Measurements from ENCODE around the gene DOCK2. TPM values are rescaled to one million over a fixed set of nuclear protein-coding genes. Genes with fewer than 3 reads are reported as not detected.

The DOCK2 gene
- total RNA-seq, 1 experiment from 2014 or later, result 4.6 TPM

- TF ChIP-seq NFATC4 (CRISPR knock-in tag; IDR thresholded peaks at IDR 0.05) (no peak), NFE2L1 (CRISPR knock-in tag; IDR thresholded peaks at IDR 0.05) (no peak)
These were observed 430.6 kb downstream of the DOCK2 start (continued) for GRCh38 chr5:170067574-170068170.

GRCh38 chr5:170069512-170069911 lies 432.4 kb downstream of the DOCK2 start:
- H3K4me1 Mint-ChIP-seq, result peaks cover 17% of the 10 kb centered on the region
- no peak overlapping the region for H3K27ac Mint-ChIP-seq
- no peaks in the 10 kb centered on the region for H3K36me3 Mint-ChIP-seq
- no peaks in the 10 kb centered on the region for H3K27me3 Mint-ChIP-seq (ENCODE audit: low read depth)
- ATAC-seq (no peak), DNase-seq (ENCODE audit: low spot score) (no peak)
- ChIA-PET CTCF (interaction anchor here (1.7 to 3.3 kb wide), 4 partner anchors 14 to 375 kb away, joined by 4 to 21 read pairs (median 10); no protein-coding TSS in a partner anchor), POLR2A (no interaction called here)
- H3K4me3 Mint-ChIP-seq, result no peak overlapping the region
- no peaks in the 10 kb centered on the region for H3K9me3 Mint-ChIP-seq
- TF ChIP-seq SOX15 (CRISPR knock-in tag; IDR thresholded peaks at IDR 0.05), result no peak
- no peak for TF ChIP-seq USF1 (CRISPR knock-in tag; IDR thresholded peaks at IDR 0.05)
- TF ChIP-seq HMGXB4 (CRISPR knock-in tag; IDR thresholded peaks at IDR 0.05), result no peak
- no peak for TF ChIP-seq ZNF416 (CRISPR knock-in tag; IDR thresholded peaks at IDR 0.05)
- TF ChIP-seq AR (CRISPR knock-in tag; IDR thresholded peaks at IDR 0.05), result no peak
- TF ChIP-seq ZSCAN18 (CRISPR knock-in tag; IDR thresholded peaks at IDR 0.05), result no peak
- TF ChIP-seq NFATC4 (CRISPR knock-in tag; IDR thresholded peaks at IDR 0.05), result no peak
- TF ChIP-seq TCF7 (CRISPR knock-in tag; IDR thresholded peaks at IDR 0.05; ENCODE audit: low read depth), result no peak
- TF ChIP-seq ZNF423 (CRISPR knock-in tag; IDR thresholded peaks at IDR 0.05), result no peak
- no peak for TF ChIP-seq ZNF219 (CRISPR knock-in tag; IDR thresholded peaks at IDR 0.05; ENCODE audit: borderline replicate concordance)

GRCh38 chr5:170070556-170071412 lies 433.7 kb downstream of the DOCK2 start:
- no peak for TF ChIP-seq KAT7 (CRISPR knock-in tag; IDR thresholded peaks at IDR 0.05; ENCODE audit: borderline replicate concordance)
- peak; percentile 91 for TF ChIP-seq CTCF (IDR thresholded peaks at IDR 0.05)
- ATAC-seq, result peak; percentile 95

More at GRCh38 chr5:170070556-170071412, 433.7 kb downstream of the DOCK2 start:
- Mint-ChIP-seq H3K4me3 (no peak overlapping the region), H3K4me1 (peaks cover 17% of the 10 kb centered on the region), H3K36me3 (no peaks in the 10 kb centered on the region), H3K27me3 (ENCODE audit: low read depth) (no peaks in the 10 kb centered on the region; the same call in 1 of the 2 replicates), H3K9me3 (no peaks in the 10 kb centered on the region), H3K27ac (no peak overlapping the region)
- DNase-seq (ENCODE audit: low spot score), result peak; percentile 83
- POLR2A ChIA-PET, result interaction anchor here (0.6 kb wide), 1 partner anchor 24 kb away, joined by 3 read pairs; no protein-coding TSS in a partner anchor
- CTCF ChIA-PET, result interaction anchor here (0.5 to 3.3 kb wide), 46 partner anchors 9 to 1360 kb away, joined by 3 to 21 read pairs (median 4); partner anchors contain the start of gene INSYN2B

All from WTC11 (cell line).